ENCODE data around the gene GSG1L.
A peak's percentile ranks its signal among the peaks of the same experiment; 100 is the strongest.

The GSG1L gene

DNA sequence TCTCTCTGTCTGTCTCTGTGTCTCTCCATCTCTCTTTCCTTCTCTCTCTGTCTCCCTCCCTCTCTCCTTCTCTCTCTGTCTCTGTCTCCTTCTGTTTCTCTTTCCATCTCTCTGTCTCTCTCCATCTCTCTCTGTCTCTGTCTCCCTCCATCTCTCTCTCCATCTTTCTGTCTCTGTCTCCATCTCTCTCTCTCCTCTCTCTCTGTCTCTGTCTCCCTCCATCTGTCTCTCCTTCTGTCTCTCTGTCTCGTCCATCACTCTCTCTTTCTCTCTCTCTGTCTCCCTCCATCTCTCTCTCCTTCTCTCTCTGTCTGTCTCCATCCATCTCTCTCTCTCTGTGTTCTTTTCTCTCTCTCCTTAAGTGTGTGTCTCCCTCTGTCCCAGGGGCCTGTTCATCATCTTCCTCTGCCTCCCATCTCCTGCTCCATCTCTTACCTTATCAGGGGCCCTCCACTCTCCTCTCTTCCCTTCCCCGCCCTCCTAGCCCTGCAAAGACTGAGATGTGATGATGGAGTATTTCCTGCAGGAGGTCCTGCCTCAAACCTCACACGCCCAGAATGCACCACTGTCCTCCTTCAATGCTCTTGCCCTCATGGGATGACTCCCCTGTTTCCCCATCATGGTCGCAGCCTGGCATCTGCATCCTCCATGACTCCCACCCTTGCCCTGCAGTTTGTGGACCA, 193.3 kb downstream of the GSG1L start:
- TF ChIP-seq, protein P1, sequence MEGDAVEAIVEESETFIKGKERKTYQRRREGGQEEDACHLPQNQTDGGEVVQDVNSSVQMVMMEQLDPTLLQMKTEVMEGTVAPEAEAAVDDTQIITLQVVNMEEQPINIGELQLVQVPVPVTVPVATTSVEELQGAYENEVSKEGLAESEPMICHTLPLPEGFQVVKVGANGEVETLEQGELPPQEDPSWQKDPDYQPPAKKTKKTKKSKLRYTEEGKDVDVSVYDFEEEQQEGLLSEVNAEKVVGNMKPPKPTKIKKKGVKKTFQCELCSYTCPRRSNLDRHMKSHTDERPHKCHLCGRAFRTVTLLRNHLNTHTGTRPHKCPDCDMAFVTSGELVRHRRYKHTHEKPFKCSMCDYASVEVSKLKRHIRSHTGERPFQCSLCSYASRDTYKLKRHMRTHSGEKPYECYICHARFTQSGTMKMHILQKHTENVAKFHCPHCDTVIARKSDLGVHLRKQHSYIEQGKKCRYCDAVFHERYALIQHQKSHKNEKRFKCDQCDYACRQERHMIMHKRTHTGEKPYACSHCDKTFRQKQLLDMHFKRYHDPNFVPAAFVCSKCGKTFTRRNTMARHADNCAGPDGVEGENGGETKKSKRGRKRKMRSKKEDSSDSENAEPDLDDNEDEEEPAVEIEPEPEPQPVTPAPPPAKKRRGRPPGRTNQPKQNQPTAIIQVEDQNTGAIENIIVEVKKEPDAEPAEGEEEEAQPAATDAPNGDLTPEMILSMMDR (IDR thresholded peaks at IDR 0.05; ENCODE audit: borderline replicate concordance, insufficient read depth, low read depth, low read length) = no peak
- no peak overlapping the region for H3K4me3 ChIP-seq (ENCODE audit: low read depth, low read length)

DNA sequence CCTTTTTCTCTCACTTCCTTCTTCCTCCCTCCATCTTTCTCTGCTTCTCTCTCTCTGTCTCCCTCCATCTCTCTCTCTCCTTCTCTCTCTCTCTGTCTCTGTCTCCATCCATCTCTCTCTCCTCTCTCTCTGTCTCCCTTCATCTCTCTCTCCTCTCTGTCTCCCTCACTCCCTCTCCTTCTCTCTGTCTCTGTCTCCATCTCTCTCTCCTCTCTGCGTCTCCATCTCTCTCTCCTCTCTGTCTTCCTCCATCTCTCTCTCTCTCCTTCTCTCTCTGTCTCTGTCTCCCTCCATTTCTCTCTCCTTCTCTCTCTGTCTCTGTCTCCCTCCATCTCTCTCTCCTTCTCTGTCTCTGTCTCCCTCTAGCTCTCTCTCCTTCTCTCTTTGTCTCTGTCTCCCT, 194.1 kb downstream of the GSG1L start:
- H3K4me3 ChIP-seq (ENCODE audit: low read depth, low read length) = no peak overlapping the region
- TF ChIP-seq, protein P1 (IDR thresholded peaks at IDR 0.05; ENCODE audit: borderline replicate concordance, insufficient read depth, low read depth, low read length) = no peak

DNA sequence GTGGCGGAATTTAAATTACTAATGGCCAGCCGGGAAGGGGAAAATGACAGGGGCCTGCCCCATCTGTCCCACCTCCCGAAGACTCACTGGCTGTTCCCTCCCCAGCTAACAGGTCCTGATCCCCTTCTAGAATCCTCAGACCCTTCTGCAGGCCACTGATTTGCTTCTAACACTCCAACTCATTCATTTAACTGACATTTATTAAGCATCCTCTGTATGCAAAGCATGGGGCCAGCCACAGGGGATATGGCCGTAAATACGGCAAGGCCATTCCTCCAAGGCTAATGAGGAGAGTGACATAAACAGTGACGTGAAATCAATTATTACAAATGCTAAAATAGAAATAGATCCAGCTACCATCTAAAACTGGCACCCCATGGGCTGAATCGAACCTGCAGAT, 195.3 kb downstream of the GSG1L start:
- H3K4me3 ChIP-seq (ENCODE audit: low read depth, low read length) = no peak overlapping the region
- TF ChIP-seq, protein P1 (IDR thresholded peaks at IDR 0.05; ENCODE audit: borderline replicate concordance, insufficient read depth, low read depth, low read length) = no peak

DNA sequence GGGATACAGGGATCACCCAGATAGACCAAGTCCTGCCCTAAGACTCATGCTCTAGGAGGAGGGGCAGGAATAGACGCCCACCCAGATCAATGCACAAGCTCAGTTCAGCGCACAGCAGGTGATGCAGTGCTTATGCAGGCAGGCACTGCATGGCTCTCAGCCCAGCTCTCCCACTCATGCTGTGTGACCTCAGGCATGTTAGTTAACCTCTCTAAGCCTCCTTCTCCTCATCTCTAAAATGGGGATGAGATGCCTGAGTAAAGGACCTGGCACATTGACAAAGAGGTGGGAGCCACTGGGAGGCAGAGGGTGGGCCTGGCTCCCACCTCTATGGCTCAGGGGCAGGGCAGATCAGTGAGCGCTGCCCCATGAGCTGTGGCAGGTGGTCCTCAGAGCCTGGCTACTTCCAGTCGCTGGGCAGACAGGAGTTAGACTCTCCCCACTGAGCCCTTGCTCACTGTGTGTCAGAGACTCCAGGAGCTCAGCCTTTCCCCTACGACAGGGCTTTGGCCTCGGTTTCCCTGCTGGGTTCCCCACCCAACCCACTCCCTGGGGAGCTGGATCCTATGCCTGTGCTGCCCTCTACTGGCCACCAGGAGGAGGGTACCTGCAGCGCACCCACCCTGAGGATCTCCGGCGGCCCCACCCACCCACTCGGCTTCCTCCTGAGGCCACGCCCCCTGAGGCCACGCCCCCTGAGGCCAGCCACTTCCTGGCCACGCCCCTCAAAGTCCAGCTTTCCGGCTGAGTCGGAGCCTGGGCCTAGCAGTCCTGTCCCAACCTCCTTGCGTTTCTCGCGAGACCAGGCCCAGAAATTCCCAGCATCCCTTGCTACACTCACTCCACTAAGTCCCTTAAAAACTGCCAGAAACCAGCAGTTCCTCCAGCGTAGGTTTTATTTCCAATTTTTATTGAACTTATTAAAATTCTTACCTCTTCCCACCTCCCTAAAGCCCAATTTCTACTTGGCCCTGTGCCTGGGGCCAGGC, 196.1 kb downstream of the GSG1L start:
- TF ChIP-seq, protein P1 (IDR thresholded peaks at IDR 0.05; ENCODE audit: borderline replicate concordance, insufficient read depth, low read depth, low read length) = peak; percentile 61
- H3K4me3 ChIP-seq (ENCODE audit: low read depth, low read length) = no peak overlapping the region

DNA sequence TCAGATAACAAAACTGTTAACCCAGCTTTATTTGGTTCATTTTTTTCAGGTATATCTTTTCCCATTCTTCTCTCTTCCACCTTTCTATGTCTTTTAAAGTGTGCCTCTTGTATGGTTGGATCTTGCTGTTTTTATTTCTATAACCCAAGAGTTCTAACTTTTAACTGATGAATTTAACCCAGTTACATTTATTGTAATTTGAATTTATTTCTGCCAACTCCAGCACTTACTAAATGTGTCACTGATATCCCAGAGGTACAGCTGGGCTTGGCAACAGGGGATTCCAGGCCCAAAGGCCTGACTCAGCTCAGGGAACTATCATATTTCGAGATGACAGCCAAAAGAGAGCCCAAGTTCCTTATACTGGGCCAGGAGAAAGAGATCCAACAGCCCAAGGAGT, 200.1 kb downstream of the GSG1L start:
- TF ChIP-seq, protein P1 (IDR thresholded peaks at IDR 0.05; ENCODE audit: borderline replicate concordance, insufficient read depth, low read depth, low read length) = no peak
- no peak overlapping the region for H3K4me3 ChIP-seq (ENCODE audit: low read depth, low read length)

DNA sequence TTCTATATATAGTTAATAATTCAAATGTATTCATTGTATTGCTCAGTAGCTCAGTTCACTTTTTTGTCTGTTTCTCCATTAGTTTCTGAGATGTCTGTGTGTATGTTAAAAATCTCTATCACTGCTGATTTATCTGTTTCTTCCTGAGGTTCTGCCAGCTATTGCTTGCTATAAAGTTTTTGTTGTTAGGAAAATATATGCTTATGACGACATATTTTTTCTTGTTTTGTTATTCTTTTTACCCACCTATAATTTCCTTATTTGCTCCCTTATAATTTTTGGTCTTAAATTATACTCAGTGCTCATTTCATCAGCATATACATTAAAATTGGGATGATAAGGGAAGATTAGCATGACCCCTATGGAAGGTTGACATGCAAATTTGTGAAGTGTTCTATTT, 200.6 kb downstream of the GSG1L start:
- TF ChIP-seq, protein P1 (IDR thresholded peaks at IDR 0.05; ENCODE audit: borderline replicate concordance, insufficient read depth, low read depth, low read length) = no peak

More for the DNA sequence above, 200.6 kb downstream of the GSG1L start:
- no peak overlapping the region for H3K4me3 ChIP-seq (ENCODE audit: low read depth, low read length)
